Hematopoietic multipotent progenitor cell (in vitro differentiated cells): ENCODE results near the gene KDELR3. TPM values are rescaled to one million over a fixed set of nuclear protein-coding genes. Genes with fewer than 3 reads are reported as not detected.
A peak's percentile ranks its signal among the peaks of the same experiment; 100 is the strongest.

Experiments used
- DNase-seq, 3 donors: peaks; one replicate each; pipeline ENCODE4 v3.0.0-alpha.2; 2011 to 2015; ENCODE audit warnings: low read depth in 2 of 3, low spot score in 2 of 3
- total RNA-seq: library from RNA; depleted of rRNA; stranded (reverse); fragments of >200 nt; gene quantifications from one replicate; pipeline ENCODE4 v1.2.3, GENCODE V29; 2012

Gene KDELR3
- total RNA-seq, 1 donor, result 1.9 TPM

GRCh38 chr22:38479096-38479837 lies 11.4 kb downstream of the KDELR3 start:
- DNase-seq, result no peak

DNA sequence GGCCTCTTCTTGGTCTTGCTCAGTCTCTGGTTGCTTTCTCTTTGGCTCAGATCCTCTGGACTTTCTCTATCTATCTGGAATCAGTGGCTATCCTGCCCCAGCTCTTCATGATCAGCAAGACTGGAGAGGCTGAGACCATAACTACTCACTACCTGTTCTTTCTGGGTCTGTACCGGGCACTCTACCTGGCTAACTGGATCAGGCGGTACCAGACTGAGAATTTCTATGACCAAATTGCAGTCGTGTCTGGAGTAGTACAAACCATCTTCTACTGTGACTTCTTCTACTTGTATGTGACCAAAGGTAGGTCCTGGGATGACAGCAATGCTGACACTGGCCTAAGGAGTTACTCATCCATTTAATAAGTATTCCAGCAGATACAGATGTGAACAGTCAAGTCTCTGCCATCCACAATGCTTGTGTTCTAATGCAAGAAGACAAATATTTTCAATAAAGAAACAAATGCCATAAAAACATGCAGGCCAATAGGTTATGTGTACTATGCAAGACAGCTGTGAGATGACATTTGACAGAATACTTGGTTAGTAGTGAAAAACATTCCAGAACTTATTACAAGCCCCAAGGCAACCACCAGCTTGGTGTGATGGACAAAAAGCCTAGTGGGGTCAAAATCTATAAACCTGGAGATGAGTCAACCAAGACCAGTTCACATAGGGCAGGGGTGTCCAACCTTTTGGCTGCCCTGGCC lies 13.4 kb downstream of the KDELR3 start:
- no peak for DNase-seq

DNA sequence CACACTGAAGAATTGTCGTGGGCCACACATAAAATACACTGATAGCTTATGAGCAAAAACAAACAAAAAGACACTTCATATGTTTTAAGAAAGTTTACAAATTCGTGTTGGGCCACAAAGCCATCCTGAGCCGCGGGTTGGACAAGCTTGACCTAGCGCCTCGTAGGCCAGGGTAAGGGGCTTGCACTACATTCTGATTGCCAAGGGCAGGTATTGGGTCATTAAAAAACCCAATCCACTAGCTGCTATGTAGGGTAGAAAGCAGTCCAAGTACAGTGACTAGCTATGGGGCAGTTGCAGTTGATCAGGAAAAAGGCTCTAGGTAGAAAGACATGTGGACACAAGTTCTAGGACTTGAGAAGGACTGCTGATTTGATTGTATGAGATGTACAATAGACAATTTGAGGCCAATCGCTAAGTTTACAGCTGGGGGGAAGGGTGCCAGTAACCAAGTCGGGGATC lies 14.0 kb downstream of the KDELR3 start:
- DNase-seq, result no peak

GRCh38 chr22:38482662-38483308 lies 14.9 kb downstream of the KDELR3 start:
- no peak for DNase-seq

- DNase-seq, result no peak
These were observed 16.3 kb downstream of the KDELR3 start for GRCh38 chr22:38484244-38484643.

- DNase-seq, result no peak
These were observed 17.9 kb downstream of the KDELR3 start for GRCh38 chr22:38485783-38486182.

DNA sequence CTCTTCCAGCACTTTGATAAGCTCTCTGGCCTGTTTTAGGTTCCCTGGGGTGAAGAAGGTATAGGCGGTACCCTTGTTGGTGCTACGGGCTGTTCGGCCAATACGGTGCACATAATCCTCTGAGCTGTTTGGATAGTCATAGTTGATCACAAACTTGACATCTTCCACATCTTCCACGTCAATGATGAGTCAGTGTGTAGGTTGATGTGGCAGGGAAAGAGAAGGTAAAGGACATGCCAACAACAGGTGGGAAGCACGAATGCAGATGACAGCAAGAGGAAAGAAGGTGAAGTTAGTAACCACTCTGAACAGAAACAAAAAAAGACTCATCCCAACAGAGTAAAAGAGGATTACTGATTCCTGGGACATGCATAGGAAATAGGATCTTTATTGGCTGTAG lies 20.1 kb downstream of the KDELR3 start:
- DNase-seq, result no peak

DNA sequence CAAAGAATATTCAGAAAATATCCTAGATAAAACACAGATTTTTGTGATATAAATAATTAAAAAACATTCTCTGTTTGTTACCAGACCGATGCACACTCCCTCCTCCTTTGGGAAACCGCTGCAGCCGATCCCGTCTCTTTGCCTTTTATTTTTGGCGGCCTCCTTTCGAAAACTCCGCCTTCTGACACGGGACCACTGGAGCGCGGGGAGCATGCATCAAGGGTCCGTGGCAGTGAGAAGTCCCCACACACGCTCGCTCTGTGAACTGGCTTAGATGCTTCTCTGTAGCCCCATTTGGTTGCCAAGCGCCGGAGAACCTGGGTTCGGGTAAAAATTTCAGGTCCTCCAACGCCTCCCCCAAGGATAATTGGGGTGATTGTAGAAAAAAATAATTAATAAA lies 21.2 kb downstream of the KDELR3 start:
- no peak for DNase-seq

GRCh38 chr22:38489561-38490145 lies 21.8 kb downstream of the KDELR3 start:
- no peak for DNase-seq

DNA sequence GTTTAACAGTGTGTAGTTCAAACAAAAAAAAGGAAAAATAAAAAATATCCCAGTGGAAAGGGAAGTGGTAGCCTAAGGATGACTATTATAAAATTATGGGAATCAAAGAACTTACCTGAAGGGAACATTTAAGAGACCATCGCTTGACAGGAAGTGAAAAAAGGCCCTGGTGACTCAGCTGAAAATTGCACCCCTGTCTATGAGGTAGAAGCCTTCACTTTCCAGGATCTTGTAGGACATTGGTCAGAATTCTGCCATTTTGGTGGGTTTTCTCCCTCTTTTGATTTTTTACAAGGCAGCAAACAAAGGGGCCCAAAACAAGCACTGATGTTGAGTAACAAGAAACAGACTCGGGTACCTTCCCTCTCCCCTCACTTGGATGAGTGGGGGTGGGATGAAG lies 22.6 kb downstream of the KDELR3 start:
- DNase-seq, result no peak

- no peak for DNase-seq
These were observed 23.0 kb downstream of the KDELR3 start for GRCh38 chr22:38490915-38491314.

DNA sequence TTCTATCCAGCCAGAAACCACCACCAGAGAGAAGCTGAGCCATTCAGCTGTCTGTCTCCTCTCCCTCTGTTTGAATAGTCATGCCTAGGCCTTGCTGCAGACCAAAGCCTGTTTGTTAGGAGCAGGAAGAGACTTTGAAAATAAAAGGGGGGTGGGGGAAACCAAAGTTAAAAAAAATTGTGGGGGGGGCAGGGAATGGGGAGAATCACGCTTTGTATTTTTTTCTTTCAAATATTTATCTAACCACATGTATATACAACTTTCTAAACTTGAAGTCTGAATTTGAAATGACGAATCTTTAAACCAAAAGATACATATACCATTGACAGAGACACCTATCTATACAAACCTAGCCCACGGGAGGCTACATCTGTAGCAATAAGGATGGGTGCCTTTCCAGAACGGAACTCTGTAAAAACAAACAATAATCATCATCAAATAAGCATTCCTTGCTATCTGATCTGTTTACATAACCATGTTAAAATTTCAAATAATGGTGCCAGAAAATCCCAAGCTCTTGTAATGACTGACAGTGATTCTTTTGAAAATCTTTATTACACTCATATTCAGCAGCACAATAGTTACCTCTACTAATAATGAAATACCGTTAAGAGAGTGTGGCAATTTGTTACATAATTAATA lies 23.9 kb downstream of the KDELR3 start:
- no peak for DNase-seq

- peak in 1 of 3 donors; percentile 28 for DNase-seq
These were observed 26.6 kb downstream of the KDELR3 start for GRCh38 chr22:38494498-38494897.

- DNase-seq, result no peak
These were observed 27.0 kb downstream of the KDELR3 start for GRCh38 chr22:38494939-38495338.

GRCh38 chr22:38497869-38498268 lies 30.0 kb downstream of the KDELR3 start:
- DNase-seq, result no peak

DNA sequence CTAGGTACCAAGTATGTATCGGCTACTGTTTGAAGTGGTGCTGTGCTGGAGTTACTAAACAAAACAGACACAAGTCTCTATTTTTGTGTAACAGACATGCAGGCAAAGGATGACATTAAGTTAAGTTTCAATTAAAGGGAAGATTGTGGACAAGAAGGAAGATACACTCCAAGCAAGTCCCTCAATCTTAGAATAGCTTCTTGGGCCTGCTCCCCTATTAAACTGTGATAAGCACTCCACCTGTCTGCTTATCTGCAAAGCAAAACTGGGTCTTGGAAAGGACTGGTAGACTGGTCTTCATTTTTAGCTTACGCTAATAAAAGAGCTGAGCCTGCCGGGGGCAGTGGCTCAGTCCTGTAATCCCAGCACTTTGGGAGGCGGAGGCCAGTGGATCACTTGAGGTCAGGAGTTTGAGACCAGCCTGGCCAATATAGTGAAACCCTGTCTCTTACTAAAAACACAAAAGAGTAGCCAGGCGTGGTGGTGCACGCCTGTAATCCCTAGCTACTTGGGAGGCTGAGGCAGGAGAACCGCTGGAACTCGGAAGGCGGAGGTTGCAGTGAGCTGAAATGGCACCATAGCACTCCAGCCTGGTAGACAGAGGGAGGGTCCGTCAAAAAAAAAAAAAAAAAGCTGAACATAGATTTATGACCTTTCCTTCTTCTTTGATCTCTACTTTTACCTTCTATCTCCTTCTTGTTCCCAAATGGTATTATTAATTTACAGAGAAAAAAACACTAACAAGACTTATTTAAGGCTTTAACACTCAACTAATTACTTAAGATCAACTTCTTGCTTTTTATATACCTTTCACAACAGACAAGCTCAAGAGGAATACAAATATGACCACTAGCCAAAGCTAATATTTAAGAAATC lies 34.1 kb downstream of the KDELR3 start:
- DNase-seq, result no peak

DNA sequence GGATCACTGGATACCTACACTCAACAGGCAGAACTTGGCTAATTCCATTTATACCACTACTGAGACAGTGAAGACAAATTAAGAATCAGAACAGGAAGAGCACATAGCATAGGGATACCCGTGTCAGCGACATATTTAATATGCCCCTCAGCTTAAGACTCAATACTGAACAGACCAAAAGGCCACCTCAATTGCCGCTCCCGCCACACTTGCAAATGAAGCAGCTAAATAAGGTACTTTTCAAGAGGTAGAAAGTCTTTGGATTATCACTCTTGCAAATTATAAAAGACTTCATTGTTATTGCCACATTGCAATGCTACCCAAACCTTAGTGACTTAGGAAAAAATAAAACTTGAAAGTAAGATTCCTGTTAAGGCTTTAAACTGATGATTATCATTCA lies 35.1 kb downstream of the KDELR3 start:
- DNase-seq, result no peak

DNA sequence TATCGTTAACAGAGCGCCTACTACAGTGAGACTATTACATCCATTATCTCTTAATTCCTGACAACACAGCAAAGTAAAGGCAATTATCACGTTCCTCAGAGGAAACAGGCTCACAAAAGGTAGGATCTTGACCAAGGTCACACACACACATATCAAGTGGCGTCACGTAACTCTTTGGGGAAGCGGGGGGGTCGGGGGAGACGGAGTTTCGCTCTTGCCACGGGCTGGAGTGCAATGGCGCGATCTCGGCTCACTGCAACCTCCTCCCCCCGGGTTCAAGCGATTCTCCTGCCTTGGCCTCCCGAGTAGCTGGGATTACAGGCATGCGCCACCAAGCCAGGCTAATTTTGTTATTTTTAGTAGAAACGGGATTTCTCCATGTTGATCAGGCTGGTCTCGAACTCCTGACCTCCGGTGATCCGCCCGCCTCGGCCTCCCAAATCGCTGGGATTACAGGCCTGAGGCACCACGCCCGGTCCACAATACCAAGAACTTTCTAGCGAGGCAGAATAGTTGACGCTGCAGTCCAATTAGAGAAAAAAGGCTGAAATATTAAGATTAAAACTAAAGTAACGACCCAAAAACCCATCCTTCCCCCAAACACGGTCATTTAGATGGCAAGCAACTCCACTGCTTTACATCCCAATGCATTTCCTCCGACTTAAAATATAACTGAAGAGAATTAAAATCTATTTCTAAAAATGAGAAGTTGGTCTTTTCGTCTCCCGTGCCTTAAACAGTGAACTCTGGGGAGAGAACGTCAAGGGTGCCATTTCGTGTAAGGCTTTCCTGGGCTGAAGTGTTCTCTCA lies 37.0 kb downstream of the KDELR3 start:
- DNase-seq, result peak; percentile 24 to 64 (median 50)

GRCh38 chr22:38505541-38506117 lies 37.7 kb downstream of the KDELR3 start:
- peak in 2 of 3 donors; percentile 41 to 50 for DNase-seq
